ENCODE results near the gene GULP1.

DNA sequence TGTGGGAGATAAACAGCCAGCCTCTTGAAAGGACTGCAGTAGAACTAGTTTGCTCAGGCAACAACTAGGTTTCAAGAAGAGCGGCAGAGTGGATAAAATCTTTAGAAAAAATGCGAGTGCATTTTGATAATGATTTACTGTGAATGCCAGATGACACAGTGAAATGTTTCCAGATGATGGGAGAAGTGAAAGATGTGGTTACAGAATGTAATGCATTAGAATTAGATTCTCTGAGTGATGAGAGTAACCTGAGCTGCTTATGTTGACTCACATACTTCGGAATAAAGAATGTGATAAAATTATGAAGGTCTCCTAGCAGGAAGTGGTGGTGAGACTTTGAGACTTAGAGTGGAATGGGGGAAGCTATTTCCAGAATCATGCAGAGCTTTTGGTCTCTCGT lies 184.3 kb downstream of the GULP1 start:
- TF ChIP-seq CTCF (conservative IDR thresholded peaks at IDR 0.05; ENCODE audit: low read depth, low read length) (no peak), MAZ (IDR thresholded peaks at IDR 0.05; ENCODE audit: borderline replicate concordance, low read depth, low read length) (no peak)
